Coronary artery (tissue), 2 donors: ENCODE measurements around the gene GC.

Experiments used
- DNase-seq: peaks from one replicate; pipeline ENCODE4 v3.0.0-alpha.2; 2017; ENCODE audit warnings: low spot score
- H3K27ac ChIP-seq, 2 donors: fragments of 200-600 bp; sonication (generic); one replicate each; pipeline ENCODE4 v1.5.1; 2016 to 2019
- H3K4me3 ChIP-seq: fragments of 200-600 bp; sonication (generic); 2 replicates; pipeline ENCODE4 v1.5.1; 2016; ENCODE audit warnings: mild to moderate bottlenecking, moderate library complexity
- CTCF ChIP-seq: fragments of 200-600 bp; sonication (generic); IDR thresholded peaks from one replicate; pipeline ENCODE4 v1.5.1; 2019; ENCODE audit warnings: antibody characterized with exemption

Gene GC

GRCh38 chr4:71777891-71778290 lies 6.0 kb downstream of the GC start:
- no peak for TF ChIP-seq CTCF
- no peak overlapping the region for H3K4me3 ChIP-seq
- H3K27ac ChIP-seq: no peak overlapping the region
- no peak for DNase-seq

DNA sequence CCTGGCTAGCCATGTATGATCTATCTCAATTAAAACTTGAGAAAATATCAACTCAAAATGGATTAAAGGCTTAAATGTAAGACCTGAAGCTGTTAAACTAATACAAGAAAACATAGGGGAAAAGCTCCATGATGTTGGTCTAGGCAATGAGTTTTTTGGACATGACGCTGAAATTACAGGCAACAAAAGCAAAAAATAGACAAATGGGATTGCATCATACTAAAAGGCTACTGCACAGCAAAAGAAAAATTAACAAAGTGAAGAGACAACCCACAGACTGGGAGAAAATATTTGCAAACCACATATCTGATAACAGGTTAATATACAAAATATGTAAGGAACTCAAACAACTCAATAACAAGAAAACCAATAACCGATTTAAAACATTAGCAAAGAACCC lies 8.4 kb downstream of the GC start:
- no peak overlapping the region for H3K4me3 ChIP-seq
- TF ChIP-seq CTCF: no peak
- no peak for DNase-seq
- no peak overlapping the region for H3K27ac ChIP-seq

GRCh38 chr4:71774136-71774535 lies 9.7 kb downstream of the GC start:
- no peak for DNase-seq
- no peak overlapping the region for H3K4me3 ChIP-seq
- no peak for TF ChIP-seq CTCF
- H3K27ac ChIP-seq: no peak overlapping the region

DNA sequence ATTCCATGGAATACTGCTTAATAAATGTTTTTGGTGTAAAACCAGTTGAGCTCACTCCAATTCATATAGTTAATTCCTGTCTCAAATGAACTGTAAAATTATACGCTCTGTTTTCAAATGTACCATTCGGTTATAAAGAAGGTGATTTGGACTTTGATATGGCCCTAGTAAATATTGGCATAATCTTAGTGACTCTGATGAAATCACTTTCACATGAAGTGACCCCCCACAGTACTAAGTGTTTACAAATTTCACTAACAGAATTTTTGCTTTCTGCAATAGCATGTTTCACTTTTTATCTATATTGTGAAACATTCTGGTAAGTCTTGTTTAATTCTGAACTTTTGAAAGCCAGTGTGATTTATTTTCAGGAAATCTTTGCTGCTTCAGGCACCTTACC lies 10.9 kb downstream of the GC start:
- Histone ChIP-seq H3K27ac (no peak overlapping the region), H3K4me3 (no peak overlapping the region)
- DNase-seq: no peak
- TF ChIP-seq CTCF: no peak

- no peak overlapping the region for H3K4me3 ChIP-seq
These were observed 11.3 kb downstream of the GC start for GRCh38 chr4:71772592-71772991.

DNA sequence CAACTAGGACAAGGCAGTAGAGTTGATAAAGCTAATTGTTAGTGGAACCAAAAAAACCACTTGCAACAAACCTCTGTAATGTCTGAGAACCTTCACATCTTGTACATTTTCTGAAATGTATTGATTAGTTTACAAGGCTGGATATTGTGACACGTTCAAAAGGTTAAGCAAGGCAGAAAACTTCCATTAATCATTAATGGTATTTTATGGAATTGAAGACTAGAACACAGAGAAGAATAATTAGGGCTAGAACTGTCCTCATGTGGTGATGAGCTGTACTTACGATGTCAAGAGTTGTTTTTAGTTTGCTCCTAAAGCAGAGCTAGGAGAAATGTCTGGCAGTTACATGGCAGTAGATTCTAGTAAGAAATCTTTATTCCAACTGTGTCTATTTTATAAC lies 12.3 kb downstream of the GC start:
- DNase-seq: no peak
- Histone ChIP-seq H3K27ac (no peak overlapping the region), H3K4me3 (no peak overlapping the region)
- no peak for TF ChIP-seq CTCF

More at GRCh38 chr4:71772592-71772991, 11.3 kb downstream of the GC start:
- TF ChIP-seq CTCF: no peak
- H3K27ac ChIP-seq: no peak overlapping the region
- no peak for DNase-seq

- H3K27ac ChIP-seq: no peak overlapping the region
- H3K4me3 ChIP-seq: no peak overlapping the region
- no peak for DNase-seq
- TF ChIP-seq CTCF: no peak
These were observed 14.4 kb downstream of the GC start for GRCh38 chr4:71769434-71769833.
